EL (cell line): ENCODE measurements around the gene PCDH11X.
"Not testable (repeated sequence)": the region's sequence is repeated elsewhere in the genome, so short reads cannot be mapped to it uniquely, and the experiment has no call there.

ENCODE experiments used
- DNase-seq: peaks from one replicate; pipeline ENCODE4 v3.0.0-alpha.2; 2016

Gene PCDH11X, protein sequence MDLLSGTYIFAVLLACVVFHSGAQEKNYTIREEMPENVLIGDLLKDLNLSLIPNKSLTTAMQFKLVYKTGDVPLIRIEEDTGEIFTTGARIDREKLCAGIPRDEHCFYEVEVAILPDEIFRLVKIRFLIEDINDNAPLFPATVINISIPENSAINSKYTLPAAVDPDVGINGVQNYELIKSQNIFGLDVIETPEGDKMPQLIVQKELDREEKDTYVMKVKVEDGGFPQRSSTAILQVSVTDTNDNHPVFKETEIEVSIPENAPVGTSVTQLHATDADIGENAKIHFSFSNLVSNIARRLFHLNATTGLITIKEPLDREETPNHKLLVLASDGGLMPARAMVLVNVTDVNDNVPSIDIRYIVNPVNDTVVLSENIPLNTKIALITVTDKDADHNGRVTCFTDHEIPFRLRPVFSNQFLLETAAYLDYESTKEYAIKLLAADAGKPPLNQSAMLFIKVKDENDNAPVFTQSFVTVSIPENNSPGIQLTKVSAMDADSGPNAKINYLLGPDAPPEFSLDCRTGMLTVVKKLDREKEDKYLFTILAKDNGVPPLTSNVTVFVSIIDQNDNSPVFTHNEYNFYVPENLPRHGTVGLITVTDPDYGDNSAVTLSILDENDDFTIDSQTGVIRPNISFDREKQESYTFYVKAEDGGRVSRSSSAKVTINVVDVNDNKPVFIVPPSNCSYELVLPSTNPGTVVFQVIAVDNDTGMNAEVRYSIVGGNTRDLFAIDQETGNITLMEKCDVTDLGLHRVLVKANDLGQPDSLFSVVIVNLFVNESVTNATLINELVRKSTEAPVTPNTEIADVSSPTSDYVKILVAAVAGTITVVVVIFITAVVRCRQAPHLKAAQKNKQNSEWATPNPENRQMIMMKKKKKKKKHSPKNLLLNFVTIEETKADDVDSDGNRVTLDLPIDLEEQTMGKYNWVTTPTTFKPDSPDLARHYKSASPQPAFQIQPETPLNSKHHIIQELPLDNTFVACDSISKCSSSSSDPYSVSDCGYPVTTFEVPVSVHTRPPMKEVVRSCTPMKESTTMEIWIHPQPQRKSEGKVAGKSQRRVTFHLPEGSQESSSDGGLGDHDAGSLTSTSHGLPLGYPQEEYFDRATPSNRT (N-terminal part only)

DNA sequence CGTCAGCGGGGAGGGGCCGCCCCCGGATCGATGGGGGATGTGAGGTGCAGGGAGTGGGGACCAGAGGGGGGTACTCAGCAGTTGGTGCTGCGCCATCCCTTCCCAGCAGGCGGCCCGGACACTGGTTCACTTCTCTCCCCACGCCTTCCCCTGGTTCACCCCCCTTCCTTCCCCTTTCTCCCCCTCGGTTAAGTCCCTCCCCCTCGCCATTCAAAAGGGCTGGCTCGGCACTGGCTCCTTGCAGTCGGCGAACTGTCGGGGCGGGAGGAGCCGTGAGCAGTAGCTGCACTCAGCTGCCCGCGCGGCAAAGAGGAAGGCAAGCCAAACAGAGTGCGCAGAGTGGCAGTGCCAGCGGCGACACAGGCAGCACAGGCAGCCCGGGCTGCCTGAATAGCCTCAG lies at the start of gene PCDH11X:
Gene PCDH11X, plus strand, starts transcription at position 241 of the 400 bp plus-strand sequence. CDS start 56,130 bp downstream, outside the sequence.
- not testable (repeated sequence) for DNase-seq

DNA sequence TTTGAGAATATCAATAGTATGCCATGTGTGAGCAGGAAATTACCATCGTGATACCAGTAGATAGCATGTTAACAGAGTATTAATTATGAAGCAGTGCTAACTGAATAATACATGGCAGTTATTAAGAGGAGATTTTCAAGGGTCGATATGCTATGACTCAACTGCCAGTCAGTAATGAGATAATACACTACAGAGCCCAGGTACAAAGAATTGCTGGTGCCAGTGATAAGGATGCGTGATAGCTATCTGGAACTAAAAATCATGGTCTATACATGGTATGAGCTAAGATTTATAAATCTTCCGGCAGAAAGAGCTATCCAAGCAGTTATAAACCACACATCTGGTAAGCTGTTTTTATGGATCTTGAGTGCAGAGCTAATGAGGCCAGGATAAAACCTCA lies 31.7 kb upstream of the PCDH11X start:
- DNase-seq, result not testable (repeated sequence)

DNA sequence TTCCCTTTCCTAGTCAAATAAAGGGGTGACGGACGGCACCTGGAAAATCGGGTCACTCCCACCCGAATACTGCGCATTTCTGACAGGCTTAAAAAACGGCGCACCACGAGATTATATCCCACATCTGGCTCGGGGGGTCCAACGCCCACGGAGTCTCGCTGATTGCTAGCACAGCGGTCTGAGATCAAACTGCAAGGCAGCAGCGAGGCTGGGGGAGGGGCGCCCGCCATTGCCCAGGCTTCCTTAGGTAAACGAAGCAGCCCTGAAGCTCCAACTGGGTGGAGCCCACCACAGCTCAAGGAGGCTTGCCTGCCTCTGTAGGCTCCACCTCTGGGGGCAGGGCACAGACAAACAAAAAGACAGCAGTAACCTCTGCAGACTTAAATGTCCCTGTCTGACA lies 26.2 kb upstream of the PCDH11X start:
- DNase-seq, result not testable (repeated sequence)

DNA sequence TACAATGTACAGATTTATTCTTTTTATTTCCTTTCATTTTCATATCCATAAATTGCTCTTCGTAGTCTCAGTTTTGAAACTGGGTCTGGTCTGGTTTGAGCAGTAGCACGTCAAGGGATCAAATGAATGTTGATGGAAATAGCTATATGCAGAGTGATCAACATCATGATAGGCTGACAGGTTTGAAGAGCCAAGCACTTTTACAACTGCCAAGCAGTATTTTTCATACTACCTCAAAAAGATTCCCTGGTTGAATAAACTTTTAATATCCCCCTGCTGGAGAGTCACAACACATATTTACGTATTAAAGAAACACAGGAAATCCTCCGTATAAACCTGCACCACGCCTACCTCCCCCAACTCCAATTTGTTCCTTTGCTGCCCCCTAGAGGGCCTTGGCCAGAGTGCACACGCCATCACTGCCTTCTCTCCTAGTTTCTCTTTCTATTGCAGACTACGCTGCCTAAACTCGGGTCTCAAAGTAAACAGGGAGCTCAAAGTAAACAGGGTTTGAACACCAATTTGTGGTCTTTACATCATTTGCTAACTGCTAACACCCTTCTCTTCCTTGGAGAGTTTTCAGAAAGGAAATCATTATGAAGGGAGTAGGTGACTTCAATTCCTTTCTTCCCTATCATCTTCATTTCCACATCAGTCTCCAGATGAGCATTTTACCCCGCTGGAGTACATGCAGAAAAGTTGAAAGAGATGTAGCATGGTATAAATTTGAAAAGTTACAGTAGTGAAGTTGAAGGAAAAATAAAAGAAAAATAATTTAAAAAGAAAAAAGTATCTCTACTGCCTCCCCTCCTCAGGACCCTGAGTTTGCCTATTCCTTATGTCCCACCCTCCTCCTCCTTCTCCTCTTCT lies 8.3 kb upstream of the PCDH11X start:
- DNase-seq, result not testable (repeated sequence)

DNA sequence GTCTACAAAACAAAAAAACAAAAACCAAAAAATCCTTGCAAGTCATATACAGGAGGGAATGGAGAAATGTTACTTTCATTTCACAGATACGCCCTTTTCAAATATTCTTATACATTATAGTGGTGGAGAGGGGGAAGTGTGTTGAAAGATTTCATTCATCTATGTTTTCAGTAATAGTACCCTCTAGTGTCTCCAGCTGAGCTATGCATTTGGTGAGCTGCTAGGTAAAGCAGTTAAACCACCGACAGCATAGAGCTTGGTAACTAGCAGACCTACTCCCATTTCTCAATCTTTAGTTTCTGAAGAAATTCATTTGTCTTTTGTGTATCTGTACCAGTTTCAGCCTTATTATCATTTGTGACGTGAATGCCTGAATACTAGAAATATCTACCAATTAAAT lies 5.2 kb upstream of the PCDH11X start:
- DNase-seq, result not testable (repeated sequence)

DNA sequence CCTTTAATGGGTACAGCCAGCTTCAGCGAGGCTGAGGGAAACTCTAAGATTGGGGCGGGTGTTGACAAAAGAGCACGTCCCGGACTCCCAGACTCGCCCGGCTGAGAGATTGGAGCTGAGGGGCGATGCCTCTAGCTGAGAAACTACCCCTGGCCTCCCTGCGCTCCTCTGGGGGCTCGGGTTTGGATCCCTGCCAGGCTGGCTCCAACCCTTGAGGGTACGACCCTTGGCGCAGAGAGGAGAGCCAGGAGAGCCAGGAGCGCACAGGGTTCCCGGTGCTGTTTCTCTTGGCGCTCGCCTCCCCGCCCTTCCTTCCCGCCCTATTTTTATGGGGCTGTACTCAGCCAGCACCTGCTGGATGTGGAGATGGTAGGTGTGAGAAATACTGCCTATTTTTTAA lies 833 bp downstream of the PCDH11X start:
- not testable (repeated sequence) for DNase-seq

DNA sequence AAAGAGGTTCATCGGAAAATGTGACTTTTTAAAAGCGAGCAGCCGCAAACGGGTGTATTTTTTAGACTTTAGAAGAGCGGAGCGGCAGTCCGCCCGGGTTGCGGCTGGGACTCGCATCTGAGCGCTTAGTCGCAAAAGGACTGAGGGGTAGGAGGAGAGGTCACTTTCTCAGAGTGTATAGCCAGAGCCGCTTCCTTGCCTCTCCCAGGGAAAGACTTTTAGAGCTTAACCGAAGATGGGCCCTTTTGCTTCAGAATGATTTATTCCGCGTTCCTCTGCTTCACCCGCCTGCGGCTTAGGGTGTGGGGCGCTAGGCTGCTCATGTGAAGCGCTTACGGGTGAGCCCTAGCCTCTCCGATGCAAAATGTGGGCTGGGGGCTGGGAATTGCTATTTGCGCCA lies 1.5 kb downstream of the PCDH11X start:
- not testable (repeated sequence) for DNase-seq

DNA sequence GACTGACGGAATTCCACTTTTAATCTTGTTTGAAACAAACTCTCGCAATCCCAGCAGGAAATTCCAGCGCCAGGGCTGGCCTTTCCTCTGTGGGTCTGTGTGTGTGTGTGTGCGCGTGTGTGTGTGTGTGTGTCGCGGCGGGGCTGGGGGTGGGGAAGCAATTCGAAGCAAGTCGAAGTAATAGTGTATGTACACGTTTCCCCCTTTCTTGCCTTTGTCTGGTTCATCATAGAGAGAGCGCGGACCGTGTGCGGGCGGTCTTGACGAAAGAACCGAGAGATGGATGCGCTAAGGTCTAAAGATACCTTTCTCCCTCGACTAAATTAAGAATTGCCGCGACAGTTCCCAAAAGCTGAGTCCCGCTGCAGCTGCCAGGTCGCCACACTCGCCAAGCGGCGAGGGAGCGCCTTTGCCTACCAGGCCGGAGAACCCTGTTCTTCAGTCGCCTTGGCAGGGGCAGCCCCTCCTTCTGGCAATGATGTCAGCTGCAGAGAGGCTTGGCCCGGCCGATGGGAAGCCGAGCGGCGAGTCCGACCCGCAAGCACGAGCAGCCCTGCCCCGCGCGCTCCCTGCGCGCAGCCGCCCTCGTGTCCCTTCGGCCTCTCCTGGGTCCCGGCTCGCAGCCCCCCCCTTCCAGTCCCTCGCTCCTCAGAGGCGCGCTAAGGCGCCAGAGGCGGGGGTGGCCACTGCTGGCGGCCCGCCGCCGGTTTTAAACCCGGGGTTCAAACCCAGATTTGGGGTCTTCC lies 2.6 kb downstream of the PCDH11X start:
- not testable (repeated sequence) for DNase-seq

DNA sequence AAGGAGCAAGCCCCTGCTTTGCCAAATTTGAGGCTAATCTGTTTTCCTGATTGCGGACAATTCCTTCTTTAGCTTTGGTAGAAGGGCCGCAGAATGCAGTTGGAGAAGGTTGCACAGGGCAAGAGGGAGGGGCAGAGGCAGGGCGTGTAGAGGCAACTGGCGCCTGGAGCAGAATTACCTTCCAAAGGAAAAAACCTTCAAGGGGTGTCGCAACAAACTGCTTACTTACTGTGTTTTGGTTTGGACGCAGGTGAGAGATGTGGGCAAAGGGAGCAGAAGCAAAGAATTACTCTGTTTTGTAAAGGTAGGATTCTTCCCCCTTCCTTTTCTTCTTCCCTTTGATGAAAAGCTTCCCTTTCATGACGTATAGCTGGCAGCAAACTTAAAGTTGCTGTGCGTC lies 3.6 kb downstream of the PCDH11X start:
- DNase-seq, result not testable (repeated sequence)

DNA sequence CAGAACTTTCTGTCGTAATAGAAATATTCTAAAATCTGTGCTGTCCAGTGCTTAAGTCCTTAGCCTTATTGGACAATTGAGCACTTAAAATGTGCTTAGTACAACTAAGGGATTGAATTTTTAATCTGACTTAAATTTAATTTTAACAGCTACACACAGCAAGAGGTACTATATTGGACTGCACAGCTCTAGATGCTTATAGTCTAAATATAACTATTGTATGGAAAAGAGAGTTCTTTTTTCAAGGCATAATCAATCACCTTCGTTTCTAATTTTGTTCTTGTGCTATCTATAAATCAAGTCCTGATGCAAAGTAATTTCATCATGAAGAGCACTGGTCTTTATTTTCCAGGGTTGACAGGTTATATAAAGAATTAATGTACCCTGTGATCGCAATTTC lies 38.4 kb downstream of the PCDH11X start:
- DNase-seq, result not testable (repeated sequence)

DNA sequence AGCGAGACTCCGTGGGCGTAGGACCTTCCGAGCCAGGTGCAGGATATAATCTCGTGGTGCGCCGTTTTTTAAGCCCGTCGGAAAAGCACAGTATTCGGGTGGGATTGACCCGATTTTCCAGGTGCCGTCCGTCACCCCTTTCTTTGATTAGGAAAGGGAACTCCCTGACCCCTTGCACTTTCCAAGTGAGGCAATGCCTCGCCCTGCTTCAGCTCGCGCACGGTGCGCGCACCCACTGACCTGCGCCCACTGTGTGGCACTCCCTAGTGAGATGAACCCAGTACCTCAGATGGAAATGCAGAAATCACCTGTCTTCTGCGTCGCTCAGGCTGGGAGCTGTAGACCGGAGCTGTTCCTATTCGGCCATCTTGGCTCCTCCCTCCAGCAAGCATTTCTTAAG lies 46.1 kb downstream of the PCDH11X start:
- not testable (repeated sequence) for DNase-seq
